GM21515 (cell line): ENCODE data around the gene C1QL3.

Experiments used
- ATAC-seq: cut with Tn5 transposase; IDR thresholded peaks from one replicate; pipeline ENCODE4 v1.9.1; 2021; ENCODE audit not compliant: unreplicated experiment

The C1QL3 gene

DNA sequence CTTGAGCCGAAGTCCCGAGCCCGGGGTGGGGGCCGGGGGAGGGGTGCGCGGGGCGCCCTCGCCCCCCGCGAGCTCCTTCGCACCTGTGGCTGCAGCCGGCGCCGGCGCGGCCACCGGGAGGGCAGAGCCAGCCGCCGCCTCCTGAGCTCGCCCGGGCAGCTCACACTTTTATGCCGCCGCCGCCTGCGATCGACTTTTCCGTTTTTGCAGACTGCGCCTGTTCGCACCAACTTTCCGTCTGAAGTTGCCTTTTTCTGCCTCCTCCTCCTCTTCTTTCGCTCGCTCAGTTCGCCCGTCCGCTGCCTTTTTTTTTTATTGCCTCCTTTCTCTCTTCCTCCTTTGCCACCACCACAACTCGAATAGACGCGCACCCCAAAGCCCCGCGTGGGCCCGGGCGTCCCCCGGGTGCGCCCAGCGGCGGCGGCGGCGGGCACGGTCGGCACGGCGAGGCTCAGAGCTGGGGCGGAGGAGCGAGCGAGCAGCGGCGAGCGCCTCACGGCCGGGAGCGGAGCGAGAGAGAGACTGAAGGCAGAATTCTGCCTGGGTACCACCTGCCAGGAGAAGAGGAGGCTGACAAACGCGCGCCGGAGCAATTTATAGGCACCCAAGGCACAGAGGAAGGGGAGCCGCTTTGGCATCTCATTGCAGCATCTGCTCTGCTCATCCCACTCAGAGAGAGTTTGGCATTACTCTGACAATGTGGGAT, at the start of gene C1QL3:
Gene C1QL3, minus strand, starts transcription at position 569 of the 706 bp plus-strand sequence. CDS start 814 bp downstream, outside the sequence.
- ATAC-seq = peak; percentile 38

DNA sequence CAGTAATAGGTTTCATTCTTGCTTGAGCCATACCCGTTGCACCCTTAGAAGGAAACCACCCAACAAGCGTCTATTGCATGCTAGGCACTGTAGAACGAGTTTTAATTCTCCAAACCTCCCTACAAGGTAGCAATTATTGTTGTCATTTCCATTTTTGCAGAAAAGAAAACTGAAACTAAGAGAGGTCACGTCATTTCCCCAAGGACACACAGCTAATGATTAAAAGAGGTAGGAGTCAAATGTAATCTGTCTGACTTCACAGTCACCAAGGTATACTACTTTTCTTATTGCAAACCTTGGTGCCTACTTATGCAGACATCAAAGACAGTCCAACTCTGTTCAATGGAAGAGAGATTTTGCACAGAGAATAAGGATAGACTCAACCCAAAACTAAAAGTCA, 49.1 kb upstream of the C1QL3 start:
- peak; percentile 95 for ATAC-seq

DNA sequence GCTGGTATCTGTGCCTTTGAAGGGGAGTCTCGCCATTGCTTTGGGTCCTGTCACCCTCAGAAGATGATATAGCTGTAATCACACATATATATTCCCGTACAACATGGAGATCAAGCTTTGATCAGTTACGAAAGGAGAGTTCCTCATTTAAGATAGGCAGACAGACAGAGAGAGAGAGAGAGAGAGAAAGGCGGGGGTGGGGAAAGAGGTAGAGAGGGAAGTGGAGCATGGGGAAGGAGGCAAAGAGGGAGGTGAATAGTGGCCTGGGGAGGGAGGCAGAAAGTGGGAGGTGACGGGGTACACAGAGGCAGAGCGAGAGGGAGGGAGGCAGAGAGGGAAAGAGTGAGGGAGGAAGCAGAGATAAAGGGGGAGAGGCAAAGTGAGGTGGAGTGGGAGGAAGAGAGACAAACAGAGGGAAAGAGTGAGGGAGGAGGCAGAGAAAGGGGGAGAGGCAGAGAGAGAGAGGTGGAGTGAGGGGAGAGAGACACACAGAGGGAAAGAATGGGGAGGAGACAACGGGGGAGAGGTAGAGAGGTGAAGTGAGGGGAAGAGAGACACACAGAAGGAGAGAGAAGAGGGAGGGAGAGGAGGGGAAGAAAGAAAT, 44.6 kb upstream of the C1QL3 start:
- ATAC-seq = no peak

DNA sequence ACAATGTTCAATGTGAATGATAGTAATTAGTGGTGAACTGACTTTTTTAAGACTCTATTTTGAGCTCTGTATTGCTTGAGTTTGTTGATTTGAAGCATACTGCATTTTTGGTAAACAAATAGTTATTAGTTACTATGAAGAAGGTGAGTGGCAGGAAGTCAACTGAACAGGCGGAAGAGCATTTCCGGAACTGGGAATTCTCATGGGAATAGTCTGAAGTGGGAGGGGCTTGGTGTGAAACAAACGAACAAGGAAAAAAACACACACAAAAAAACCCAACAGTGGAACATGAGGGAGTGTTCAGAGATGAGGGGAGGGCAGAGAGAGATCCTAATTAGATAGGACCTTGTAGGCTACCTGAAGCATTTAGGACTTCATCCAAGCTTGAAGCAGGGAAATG, 43.9 kb upstream of the C1QL3 start:
- no peak for ATAC-seq

DNA sequence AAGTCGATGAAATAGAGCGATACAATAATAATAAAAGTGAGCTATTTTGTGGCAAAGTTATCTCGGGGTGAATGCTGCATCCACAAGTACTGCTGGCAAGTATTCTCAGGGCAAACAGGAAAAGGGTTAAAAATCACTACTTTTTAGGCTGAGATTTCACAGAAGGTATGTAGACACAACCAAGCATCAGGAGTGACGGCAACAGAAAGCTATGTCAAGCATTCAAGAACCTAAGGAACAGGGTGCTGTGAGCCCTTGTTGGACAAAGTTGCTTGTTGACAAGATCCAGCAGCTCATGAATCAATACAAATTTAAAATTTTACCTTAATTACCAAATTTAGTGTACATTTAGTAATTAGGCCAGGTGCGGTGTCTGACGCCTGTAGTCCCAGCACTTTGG, 41.2 kb upstream of the C1QL3 start:
- ATAC-seq = no peak

DNA sequence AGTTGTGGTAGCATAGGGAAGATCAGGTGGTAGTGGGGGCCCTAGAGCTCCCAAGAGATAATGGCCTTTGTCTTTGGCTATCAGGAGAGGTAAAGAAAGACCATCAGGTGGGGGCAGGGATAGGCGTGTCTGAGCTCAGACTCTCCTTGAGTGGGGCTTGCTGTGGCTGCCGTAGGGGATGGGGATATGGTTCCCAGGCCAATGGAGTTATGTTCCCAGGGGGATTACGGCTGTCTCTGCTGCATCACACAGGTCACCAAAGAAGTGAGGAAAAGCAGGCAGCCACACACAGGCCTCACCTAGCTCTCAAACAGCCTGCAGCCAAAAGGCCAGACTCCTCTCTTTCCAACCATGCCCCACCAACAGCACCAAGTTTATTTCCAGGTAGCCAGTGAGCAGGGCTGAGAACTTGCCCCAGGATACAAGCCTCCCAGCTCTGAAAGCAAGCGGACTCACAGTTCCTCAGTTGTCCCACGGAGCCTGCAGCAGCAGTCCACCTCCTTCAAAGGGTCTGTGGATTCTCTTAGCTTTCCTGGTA, 37.6 kb upstream of the C1QL3 start:
- no peak for ATAC-seq

DNA sequence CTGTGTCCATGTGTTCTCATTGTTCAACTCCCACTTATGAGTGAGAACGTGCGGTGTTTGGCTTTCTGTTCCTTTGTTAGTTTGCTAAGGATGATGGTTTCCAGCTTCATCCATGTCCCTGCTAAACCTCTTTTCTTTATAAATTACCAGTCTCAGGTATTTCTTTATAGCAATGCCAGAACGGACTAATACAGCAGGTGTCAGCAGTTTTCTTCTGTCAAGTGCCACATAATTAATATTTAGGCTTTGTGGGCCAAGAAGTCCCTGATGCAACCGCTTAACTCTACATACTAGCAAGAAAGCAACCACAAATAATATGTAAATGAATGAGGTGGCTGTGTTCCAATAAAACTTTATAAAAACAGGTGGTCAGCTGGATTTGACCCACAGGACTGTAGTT, 26.3 kb upstream of the C1QL3 start:
- ATAC-seq = no peak

DNA sequence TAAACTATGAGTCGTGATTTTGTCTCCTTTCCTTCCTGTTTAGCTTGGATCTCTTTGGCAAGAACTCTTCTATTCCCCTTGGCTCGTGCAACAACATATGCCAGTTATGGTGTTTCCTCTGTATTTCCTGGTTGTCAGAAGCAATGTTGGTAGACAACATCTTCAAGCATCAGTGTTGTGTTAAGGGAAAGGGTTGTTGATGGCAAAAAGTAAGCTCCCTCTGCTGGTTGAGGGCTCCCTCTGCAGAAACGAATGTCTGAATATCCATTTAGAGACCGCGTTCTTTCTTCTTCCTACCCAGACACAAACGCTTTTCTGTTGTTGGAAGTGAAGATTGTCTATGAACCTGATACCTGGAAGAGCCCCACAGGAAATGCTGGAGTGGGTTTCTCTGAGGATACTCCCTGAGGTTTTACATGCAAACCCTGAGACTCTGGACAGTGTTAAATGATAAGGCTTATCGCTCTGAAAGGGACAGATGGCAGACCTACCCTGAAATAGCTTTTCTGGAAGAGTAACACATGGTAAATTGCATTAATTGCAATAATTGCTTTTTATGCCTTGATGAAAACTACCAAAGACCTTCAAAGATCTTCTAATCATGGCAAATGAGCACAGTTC, 23.5 kb upstream of the C1QL3 start:
- peak; percentile 72 for ATAC-seq

DNA sequence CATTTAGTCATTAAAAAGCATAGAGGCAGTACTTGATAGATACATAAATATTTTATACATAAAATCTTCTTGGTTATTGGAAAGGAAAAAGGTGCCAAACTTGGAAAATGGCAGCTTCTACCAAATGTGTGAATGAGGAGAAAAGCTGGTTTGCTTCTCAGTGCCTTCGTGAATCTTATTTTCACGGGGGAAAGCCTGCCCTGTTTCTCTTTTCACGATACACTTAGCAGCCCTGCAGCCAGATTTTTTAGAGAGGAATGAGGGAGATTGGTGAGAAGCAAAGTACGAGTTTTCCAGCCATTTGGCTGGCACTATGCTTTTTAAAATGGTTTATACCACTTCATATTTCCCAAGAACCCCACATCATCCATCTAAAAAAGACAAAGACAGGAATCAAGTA, 22.9 kb upstream of the C1QL3 start:
- no peak for ATAC-seq

DNA sequence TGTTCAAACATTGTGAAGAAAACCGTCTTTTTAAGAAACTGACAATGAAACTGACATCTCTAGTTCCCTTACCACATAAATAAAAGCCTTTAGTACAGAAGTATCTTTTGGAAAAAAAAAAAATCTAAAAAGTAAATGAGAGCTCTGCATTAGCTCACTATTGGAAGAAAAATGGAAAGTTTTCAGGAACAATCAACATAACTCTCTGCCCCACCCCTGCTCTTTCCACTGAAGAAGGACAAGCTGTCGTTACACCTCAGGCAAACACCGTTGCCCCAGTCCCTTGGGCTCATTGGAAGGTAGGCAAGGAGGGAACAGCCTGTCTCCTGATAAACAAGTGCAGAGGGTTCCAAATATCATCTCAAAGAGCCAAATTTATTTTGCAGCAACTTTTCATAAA, 22.4 kb upstream of the C1QL3 start:
- no peak for ATAC-seq

DNA sequence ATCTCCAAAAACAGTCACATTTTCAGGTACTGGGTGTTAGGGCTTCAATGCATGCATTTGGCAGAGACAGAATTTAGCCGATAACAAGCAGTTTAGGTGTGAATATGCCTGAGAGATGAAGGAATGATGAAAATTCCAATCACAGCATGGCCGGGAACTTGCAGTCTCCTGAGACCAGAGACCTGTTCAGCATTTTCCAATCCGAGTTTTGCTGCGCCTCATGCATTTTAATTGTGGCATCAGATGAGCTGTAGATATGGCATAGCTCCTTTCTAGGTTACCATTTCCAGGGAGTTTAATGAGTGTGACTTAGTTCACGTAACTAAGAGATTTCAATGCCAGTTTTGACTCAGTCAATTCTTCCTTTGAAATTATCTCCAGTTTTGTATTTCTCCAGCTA, 14.5 kb upstream of the C1QL3 start:
- ATAC-seq = no peak

DNA sequence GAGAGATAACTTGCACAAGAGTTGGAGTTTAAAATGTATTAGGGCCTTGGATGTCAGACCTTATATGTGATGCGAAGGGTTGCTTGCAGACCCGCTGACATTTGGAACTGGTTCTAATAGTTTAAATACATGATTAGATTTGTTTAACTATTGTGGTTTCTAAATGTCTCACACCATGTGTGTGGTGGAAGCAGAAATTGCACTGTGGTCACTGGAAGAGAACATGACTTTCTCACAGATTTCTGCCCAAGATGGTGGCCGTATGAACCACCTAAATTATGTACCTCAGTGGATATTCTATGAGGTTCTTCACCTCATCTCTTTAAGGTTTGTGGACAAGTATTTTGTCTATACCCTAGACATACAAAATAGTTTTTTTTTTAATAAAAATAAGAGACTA, 8.2 kb upstream of the C1QL3 start:
- ATAC-seq = no peak

DNA sequence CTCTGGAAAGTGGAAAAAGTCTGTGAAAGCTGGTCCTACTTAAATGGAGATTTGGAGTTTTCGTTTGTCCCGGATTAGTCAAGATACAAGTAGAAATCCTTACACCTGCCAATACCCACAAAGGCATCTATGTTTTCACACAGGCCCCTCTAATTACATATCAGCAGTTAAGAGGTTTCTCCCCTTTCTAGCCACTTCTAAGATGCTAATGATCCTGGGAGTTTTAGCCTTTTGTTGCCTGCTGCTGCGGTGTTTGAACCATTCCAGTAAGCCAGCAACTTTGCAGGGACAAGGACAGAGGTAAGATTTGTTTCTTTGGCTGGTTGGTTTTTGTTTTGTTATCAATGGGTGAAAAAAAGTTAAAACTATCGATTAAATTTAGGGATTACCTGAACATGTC, 5.8 kb upstream of the C1QL3 start:
- no peak for ATAC-seq

DNA sequence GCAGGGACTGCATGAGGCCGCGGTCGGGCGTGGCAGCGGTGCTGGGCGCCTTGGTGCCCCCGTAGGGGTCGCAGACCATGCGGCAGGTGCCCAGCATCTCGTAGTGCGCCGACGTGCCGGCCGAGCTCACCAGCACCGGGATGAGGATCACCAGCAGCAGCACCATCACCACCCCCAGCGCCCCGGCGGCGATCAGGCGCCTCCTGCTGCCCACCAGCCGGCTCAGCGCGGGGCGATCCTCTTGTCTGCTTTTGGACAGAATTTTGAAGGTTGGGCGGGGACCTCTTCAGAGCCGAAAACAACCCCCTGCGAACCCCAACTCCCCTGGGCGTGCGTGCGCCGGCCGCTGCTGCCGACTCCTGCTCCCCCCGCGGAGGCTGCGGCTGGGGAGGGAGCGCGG, 779 bp downstream of the C1QL3 start:
- peak; percentile 44 for ATAC-seq

DNA sequence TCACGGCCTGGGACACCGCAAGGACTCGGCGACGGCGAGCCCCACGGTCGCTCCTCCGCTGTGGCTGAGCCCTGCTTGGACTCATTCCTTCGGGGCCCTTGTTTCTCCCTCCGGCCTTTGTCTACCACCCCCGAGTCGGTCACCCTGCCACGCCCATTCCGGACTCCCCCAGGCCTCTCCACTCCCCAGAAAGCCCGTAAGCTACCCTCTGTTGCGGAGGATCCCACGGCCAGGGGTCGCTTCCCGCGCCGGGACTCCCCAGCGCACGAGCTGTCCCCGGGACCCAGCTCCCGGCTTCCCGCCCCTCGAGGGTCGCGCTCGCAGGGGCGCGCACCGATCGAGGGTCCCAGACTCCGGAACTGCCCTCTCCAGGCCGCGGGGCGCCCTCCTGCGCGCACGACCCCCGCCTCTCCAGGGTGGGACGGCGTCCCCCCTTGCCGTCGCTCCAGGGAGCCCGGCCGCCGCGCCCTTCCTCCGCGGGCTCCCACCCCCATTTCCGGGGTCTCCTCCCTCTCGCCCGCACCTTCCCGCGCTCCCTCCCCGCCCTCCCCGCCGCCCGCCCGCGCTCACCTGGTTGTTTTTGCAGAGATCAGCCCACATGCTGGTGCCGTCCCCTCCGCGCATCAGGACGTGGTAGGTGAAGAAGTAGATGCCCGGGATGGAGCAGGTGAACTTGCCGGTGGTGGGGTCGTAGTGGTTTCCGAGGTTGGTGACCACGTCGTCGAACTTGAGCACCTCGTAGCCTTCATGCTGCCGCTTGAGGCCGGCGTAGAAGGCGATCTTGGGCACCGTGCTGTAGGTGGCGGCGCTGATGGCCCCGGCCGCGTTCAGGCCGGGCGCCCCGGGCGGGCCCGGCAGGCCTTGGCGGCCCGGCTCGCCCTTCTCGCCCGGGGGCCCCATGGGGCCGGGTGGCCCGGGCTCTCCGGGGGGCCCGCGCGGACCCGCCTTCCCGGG, 1.5 kb downstream of the C1QL3 start:
- peak; percentile 30 for ATAC-seq

DNA sequence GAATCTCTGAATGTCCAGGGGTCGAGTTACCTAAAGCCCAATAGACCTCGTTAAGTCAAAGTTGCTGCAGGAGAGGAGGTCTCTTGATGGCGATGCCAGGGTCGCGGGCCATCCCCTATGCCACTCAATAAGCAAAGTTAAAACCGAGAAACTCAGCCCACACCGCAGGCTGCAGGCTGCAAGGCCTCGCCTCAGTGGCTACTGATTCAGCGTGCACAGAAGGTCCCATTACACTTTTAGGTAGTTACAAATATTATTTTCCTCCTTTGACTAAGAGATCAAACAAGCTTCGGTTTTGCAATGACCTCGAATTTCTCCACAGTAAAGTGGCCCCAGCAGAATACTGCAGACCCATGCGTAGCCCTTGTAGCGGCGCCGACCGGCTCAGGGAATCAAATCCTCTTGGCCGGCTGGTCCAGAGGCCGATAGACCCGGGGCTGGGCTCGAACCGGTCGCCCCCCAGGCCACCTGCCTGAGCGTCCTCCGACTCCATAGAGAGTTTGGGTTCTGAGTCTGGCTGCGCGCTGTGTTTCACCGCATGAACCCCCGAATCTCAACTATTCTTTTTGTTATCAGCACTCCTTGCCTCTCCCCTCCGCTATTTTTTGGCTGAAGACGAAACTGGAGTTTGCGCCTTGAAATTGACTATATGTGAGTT, 2.3 kb downstream of the C1QL3 start:
- ATAC-seq = peak; percentile 46

DNA sequence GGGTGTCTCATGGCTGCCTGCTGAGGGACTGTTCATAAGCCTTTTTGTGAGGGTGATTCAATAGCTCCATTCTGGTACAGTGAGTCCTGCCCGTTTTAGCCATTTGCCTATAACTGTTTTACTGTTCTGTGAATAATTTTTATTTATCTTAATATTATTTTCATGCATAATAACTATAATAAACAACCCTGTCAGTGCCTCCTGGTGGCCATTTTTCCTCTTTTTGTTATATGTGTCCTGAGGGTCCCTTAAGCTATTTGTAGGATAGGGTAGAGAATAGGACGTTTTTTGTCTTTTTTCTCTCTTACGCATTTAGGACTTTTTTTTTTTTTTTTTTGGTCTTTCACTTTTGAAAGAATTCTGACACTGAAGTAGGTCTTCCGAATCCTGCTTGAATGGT, 2.9 kb downstream of the C1QL3 start:
- peak; percentile 8 for ATAC-seq

DNA sequence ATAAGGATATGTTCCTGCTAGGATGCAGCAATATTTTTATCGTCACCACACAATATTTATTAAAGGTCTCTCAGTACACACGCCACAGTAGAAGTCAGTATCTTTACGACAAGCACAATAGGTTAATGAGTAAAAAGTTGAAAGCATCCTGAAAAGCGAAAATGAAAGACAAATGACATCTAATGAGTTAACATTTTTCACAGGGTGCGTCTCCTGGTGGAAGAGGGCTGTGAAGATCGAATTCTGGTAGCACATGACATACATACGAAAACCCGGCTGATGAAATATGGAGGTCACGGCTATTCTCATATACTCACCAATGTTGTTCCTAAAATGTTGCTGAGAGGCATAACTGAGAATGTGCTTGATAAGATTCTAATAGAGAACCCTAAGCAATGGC, 10.8 kb downstream of the C1QL3 start:
- no peak for ATAC-seq

DNA sequence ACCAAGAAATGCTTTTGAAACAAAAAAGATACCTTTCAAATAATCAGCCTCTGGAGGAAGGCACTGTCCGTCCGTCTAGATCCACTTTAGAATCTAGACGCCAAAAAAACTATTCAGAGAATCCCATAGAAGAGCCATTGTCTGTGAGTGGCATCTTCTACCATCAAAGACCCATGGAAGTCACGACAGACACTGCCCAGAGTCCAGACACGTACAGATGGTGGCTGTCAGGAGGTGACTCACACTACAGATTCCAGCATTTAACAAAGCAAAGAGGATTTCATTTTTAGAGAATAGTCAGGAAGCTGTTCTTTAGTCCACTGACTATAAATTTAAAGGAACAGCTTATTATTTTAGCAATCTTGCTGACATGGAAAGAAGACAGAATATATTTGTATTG, 11.7 kb downstream of the C1QL3 start:
- ATAC-seq = no peak

DNA sequence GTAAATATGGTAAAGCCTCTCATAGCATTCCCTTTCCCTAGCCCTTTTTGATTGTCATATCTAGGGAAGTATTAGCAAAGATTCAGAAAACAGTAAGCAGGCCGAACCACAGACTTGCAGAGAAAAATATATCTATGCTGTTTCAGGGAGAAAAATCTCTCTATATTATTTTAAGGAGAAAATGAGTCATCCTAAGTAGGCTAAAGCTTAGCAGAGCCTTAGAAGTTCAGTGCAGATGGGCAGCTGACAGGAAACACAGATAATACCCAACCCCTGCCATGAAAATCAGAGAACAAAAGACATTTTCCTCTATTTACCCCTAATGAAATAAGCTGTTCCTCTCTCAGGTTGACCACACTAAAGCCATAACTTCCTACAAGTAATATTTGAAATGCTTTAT, 16.5 kb downstream of the C1QL3 start:
- ATAC-seq = no peak

DNA sequence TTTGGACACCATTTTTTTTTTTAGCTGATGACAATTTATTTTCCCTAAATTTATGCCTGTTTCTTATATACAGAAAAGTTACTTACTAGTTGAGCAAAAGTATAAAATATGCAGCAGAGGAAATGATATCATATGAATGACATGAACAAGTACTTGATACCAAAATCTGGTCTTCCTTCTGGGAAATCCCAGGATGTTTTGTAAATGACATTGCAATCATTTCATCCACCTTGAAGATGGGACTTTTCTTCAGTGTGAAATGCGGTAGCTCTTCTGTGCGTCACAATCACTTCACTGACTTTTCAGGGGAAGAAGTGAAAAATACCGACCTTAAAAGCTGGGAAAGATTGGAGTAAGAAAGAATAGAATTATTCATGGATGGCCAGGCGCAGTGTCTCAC, 23.8 kb downstream of the C1QL3 start:
- ATAC-seq = no peak
